Brain microvascular endothelial cell (primary cell): ENCODE data around the gene SPDYE4.

Experiments
- DNase-seq: peaks from one replicate; pipeline ENCODE4 v3.0.0-alpha.2; 2020
- H3K27ac ChIP-seq: fragments of 250-450 bp; sonication (Bioruptor Pico); 2 replicates; pipeline ENCODE4 v1.5.1; 2020; ENCODE audit warnings: mild to moderate bottlenecking, moderate library complexity
- H3K27me3 ChIP-seq: fragments of 250-450 bp; sonication (Bioruptor Pico); replicated peaks from 2 replicates; pipeline ENCODE4 v1.5.1; 2020; ENCODE audit warnings: mild to moderate bottlenecking
- H3K36me3 ChIP-seq: fragments of 250-450 bp; sonication (Bioruptor Pico); replicated peaks from 2 replicates; pipeline ENCODE4 v1.5.1; 2020; ENCODE audit warnings: mild to moderate bottlenecking
- H3K4me3 ChIP-seq: 2 replicates; pipeline ENCODE4 v1.5.1; 2011; ENCODE audit warnings: low read depth, mild to moderate bottlenecking, control low read depth, low read length, moderate library complexity
- CTCF ChIP-seq: IDR thresholded peaks from 2 replicates; pipeline ENCODE4 v1.5.1; 2011; ENCODE audit warnings: low read depth, mild to moderate bottlenecking, moderate library complexity, low read length, control low read depth, inconsistent platforms; ENCODE audit errors: missing control alignments
- in situ Hi-C: cut with HindIII; loops from 2 replicates; pipeline ENCODE4 v1.10.0; 2017; ENCODE audit warnings: low sequenced_read_pairs, low pct_ligation_motif_present

The SPDYE4 gene

GRCh38 chr17:8754890-8755289 is 3.5 kb downstream of the SPDYE4 start:
- TF ChIP-seq CTCF: no peak
- DNase-seq: no peak
- in situ Hi-C loops: no loop called here
- H3K27me3 ChIP-seq: no peaks in the 10 kb centered on the region
- H3K4me3 ChIP-seq: no peak overlapping the region
- no peaks in the 10 kb centered on the region for H3K36me3 ChIP-seq
- H3K27ac ChIP-seq: no peak overlapping the region

DNA sequence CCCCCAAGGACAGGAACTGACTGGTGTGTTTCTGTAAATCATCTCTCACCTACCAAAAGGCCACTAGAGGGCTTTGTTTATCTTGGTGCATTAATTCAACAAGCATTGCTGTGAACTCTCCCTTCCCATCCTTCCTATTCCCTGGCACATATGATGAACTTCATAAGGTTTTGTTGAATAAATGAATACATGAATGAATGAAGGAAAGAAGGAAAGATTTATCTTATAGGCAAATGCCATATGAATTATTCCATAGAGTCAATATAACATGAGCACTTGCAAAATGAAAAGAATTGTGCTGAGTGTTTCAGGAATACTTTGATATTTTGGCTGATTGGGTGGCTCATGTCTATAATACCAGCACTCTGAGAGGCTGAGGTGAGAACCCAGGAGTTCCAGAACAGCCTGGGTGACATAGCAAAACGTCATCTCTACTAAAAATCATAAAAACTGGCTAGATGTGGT is 4.3 kb downstream of the SPDYE4 start:
- in situ Hi-C loops: no loop called here
- no peaks in the 10 kb centered on the region for H3K27me3 ChIP-seq
- TF ChIP-seq CTCF: peak; percentile 53
- no peak overlapping the region for H3K4me3 ChIP-seq
- H3K36me3 ChIP-seq: no peaks in the 10 kb centered on the region
- DNase-seq: peak; percentile 22
- H3K27ac ChIP-seq: no peak overlapping the region

- H3K27me3 ChIP-seq: no peaks in the 10 kb centered on the region
- no peaks in the 10 kb centered on the region for H3K36me3 ChIP-seq
- H3K27ac ChIP-seq: no peak overlapping the region
- DNase-seq: no peak
- H3K4me3 ChIP-seq: no peak overlapping the region
- in situ Hi-C loops: no loop called here
- TF ChIP-seq CTCF: no peak
Observed at GRCh38 chr17:8753136-8753975, 5.0 kb downstream of the SPDYE4 start.

DNA sequence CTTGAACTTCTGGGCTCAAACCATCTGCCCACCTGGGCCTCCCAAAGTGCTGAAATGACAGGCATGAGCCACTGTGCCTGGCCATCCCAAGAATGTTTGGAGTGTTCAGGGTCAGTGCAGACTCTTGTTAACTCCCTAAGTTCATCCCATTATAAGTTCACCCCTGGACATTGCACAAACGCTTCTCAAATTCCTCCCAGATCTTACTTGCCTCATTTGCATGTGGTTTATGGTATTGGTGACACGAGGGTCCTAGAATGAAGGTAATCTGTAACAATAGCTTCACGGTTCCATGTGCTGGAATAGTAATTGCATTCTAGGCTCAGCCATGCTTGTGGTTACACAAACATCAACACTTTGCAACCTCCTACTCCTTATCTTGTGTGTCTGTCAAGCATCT is 8.7 kb downstream of the SPDYE4 start:
- no peak for TF ChIP-seq CTCF
- no peak for DNase-seq
- Histone ChIP-seq H3K4me3 (no peak overlapping the region), H3K27me3 (no peaks in the 10 kb centered on the region), H3K36me3 (no peaks in the 10 kb centered on the region), H3K27ac (no peak overlapping the region)
- in situ Hi-C loops: no loop called here

GRCh38 chr17:8747742-8748141 is 10.6 kb downstream of the SPDYE4 start:
- TF ChIP-seq CTCF: no peak
- H3K4me3 ChIP-seq: no peak overlapping the region
- no peak overlapping the region for H3K27ac ChIP-seq
- no peaks in the 10 kb centered on the region for H3K27me3 ChIP-seq
- no peak for DNase-seq
- H3K36me3 ChIP-seq: no peaks in the 10 kb centered on the region
- in situ Hi-C loops: no loop called here
